Uterus (tissue), 4 donors: ENCODE results near the gene CHRM1. TPM values are rescaled to one million over a fixed set of nuclear protein-coding genes. Genes with fewer than 3 reads are reported as not detected.

Source experiments
- DNase-seq, 2 donors: peaks; one replicate each; pipeline ENCODE4 v3.0.0-alpha.2; 2019 to 2020
- H3K27ac ChIP-seq, 2 donors: fragments of 200-600 bp; sonication (generic); 1 replicate in 1 of 2; 2 replicates in 1 of 2; pipeline ENCODE4 v1.5.1; 2016 to 2018
- H3K27me3 ChIP-seq, 2 donors: fragments of 200-600 bp; sonication (generic); one replicate each; pipeline ENCODE4 v1.5.1; 2018 to 2019; ENCODE audit warnings: control low read depth in 1 of 2
- H3K36me3 ChIP-seq, 2 donors: fragments of 200-600 bp; sonication (generic); one replicate each; pipeline ENCODE4 v1.5.1; 2019; ENCODE audit warnings: control low read depth in 1 of 2
- H3K4me1 ChIP-seq, 2 donors: fragments of 200-600 bp; sonication (generic); one replicate each; pipeline ENCODE4 v1.5.1; 2018 to 2019; ENCODE audit warnings: control low read depth in 1 of 2
- H3K4me3 ChIP-seq, 2 donors: fragments of 200-600 bp; sonication (generic); 1 replicate in 1 of 2; 2 replicates in 1 of 2; pipeline ENCODE4 v1.5.1; 2018 to 2019; ENCODE audit warnings: mild to moderate bottlenecking in 1 of 2
- H3K9me3 ChIP-seq, 2 donors: fragments of 200-600 bp; sonication (generic); one replicate each; pipeline ENCODE4 v1.5.1; 2019; ENCODE audit warnings: control low read depth in 1 of 2
- CTCF ChIP-seq, 4 experiments: fragments of 200-600 bp in 2 of 4; fragments of 450-650 bp in 2 of 4; sonication (generic) in 2 of 4; IDR thresholded peaks; one replicate each; pipeline ENCODE4 v1.5.1; 2016 to 2019; ENCODE audit warnings: antibody characterized with exemption in 4 of 4, mild to moderate bottlenecking in 2 of 4, moderate library complexity in 1 of 4
- POLR2A ChIP-seq, 2 donors: fragments of 450-650 bp; IDR thresholded peaks; one replicate each; pipeline ENCODE4 v1.6.1; 2016; ENCODE audit warnings: antibody characterized with exemption in 2 of 2, mild to moderate bottlenecking in 1 of 2, moderate library complexity in 1 of 2
- intact Hi-C: fragments of 100-400 bp; cut with DNase I; formaldehyde crosslinking; loops from one replicate; pipeline ENCODE4 v1.15.1; 2023; ENCODE audit warnings: low total_unique reads
- total RNA-seq, 4 donors: library from RNA; depleted of rRNA in 3 of 4; stranded (reverse); fragments of >200 nt in 3 of 4; gene quantifications; one replicate each; pipeline versions ENCODE4 v1.1.0 to v1.2.4, GENCODE V29; 2014 to 2023
- donor health status: DM: yes; HTN: yes; CAD: no.

CHRM1 gene
- total RNA-seq, 4 donors from 2014 or later, result 1.3 TPM; not detected in 3

DNA sequence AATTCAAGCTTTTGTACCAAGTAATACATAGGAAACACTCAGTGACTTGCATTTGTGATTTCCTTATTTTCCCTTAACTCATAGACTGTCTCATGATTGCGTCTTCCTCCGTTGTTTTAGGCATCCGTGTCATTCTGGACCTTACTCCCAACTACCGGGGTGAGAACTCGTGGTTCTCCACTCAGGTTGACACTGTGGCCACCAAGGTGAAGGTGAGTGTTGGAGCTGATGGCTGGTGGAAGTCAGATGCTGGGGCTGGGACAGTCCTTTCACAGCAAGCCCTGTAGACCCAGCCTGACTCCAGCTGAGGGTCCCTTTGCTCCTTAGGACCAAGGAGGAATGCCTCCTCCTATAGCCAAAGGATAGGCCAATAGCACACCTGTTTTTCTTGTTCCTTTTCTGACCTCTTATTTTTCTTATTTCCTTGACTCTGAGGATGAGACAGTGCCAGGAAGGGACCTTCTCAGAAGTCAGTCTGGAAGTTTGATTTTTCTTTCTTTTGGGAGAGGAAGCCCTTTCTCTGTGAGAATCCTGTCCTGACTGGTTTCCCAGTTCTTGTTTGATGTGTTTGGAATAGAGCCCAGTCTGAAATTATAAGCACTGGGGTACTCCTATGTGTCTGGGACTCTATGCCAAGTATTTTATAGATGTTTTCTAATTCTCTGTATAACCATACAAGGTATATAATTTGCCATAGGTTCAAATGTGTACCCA is 38.2 kb downstream of the CHRM1 start:
- TF ChIP-seq CTCF (IDR thresholded peaks at IDR 0.05) (no peak), POLR2A (IDR thresholded peaks at IDR 0.05) (no peak)
- DNase-seq, result no peak
- H3K4me3 ChIP-seq, result peak overlapping the region; percentile 89 to 99
- H3K36me3 ChIP-seq, result no peaks in the 10 kb centered on the region
- intact Hi-C loops, result no loop called here
- H3K4me1 ChIP-seq, result peaks cover 20 to 32% of the 10 kb centered on the region in 2 donors
- H3K27ac ChIP-seq, result peak overlapping the region; percentile 99 to 100
- H3K9me3 ChIP-seq, result no peaks in the 10 kb centered on the region
- no peaks in the 10 kb centered on the region for H3K27me3 ChIP-seq

- peaks cover 20 to 32% of the 10 kb centered on the region in 2 donors for H3K4me1 ChIP-seq
- TF ChIP-seq CTCF (IDR thresholded peaks at IDR 0.05), result no peak
- no peak for TF ChIP-seq POLR2A (IDR thresholded peaks at IDR 0.05)
- intact Hi-C loops, result no loop called here
Measured at GRCh38 chr11:62882431-62882749, 38.8 kb downstream of the CHRM1 start.

GRCh38 chr11:62881579-62882430 is 39.4 kb downstream of the CHRM1 start:
- intact Hi-C loops, result no loop called here
- peak; percentile 96 to 98 for DNase-seq
- Histone ChIP-seq H3K4me3 (peak overlapping the region; percentile 89 to 99), H3K27ac (peak overlapping the region; percentile 99 to 100), H3K4me1 (peaks cover 20 to 32% of the 10 kb centered on the region in 2 donors), H3K36me3 (no peaks in the 10 kb centered on the region), H3K9me3 (no peaks in the 10 kb centered on the region), H3K27me3 (no peaks in the 10 kb centered on the region)
- TF ChIP-seq POLR2A (IDR thresholded peaks at IDR 0.05) (peak in 1 of 2 donors; percentile 22), CTCF (IDR thresholded peaks at IDR 0.05) (no peak)

More at GRCh38 chr11:62882431-62882749, 38.8 kb downstream of the CHRM1 start:
- Histone ChIP-seq H3K27me3 (no peaks in the 10 kb centered on the region), H3K36me3 (no peaks in the 10 kb centered on the region), H3K9me3 (no peaks in the 10 kb centered on the region), H3K4me3 (peak overlapping the region; percentile 89 to 99), H3K27ac (peak overlapping the region; percentile 99 to 100)
- no peak for DNase-seq

GRCh38 chr11:62880803-62881578 is 40.2 kb downstream of the CHRM1 start, which contains the start of gene SLC3A2:
SLC3A2 (plus strand) TSS chr11:62880896; CDS start chr11:62881024, 128 bp downstream.
- peak; percentile 90 to 91 for DNase-seq
- H3K4me1 ChIP-seq, result peaks cover 20 to 32% of the 10 kb centered on the region in 2 donors
- peak; percentile 70 to 81 (median 78) for TF ChIP-seq CTCF (IDR thresholded peaks at IDR 0.05)
- peak; percentile 97 to 98 for TF ChIP-seq POLR2A (IDR thresholded peaks at IDR 0.05)
- no peaks in the 10 kb centered on the region for H3K27me3 ChIP-seq
- H3K36me3 ChIP-seq, result no peaks in the 10 kb centered on the region
- intact Hi-C loops, result no loop called here
- H3K27ac ChIP-seq, result peak within 1 kb of the TSS; percentile 99 to 100
- H3K4me3 ChIP-seq, result peak within 1 kb of the TSS; percentile 89 to 99
- H3K9me3 ChIP-seq, result no peaks in the 10 kb centered on the region
